Right atrium auricular region (tissue), 2 donors: Measurements from ENCODE around the gene PEA15. TPM values are rescaled to one million over a fixed set of nuclear protein-coding genes. Genes with fewer than 3 reads are reported as not detected.

Source experiments
- DNase-seq: peaks from one replicate; pipeline ENCODE4 v3.0.0-alpha.2; 2019; ENCODE audit warnings: low spot score
- H3K27ac ChIP-seq, 2 donors: fragments of 200-600 bp; sonication (generic); 1 replicate in 1 of 2; 2 replicates in 1 of 2; pipeline ENCODE4 v1.5.1; 2016 to 2019
- H3K27me3 ChIP-seq, 2 donors: fragments of 200-600 bp; sonication (generic); one replicate each; pipeline versions ENCODE4 v1.5.1 to v1.6.0; 2017 to 2019
- H3K36me3 ChIP-seq: fragments of 200-600 bp; sonication (generic); one replicate; pipeline ENCODE4 v1.5.1; 2016
- H3K4me1 ChIP-seq, 2 donors: fragments of 200-600 bp; sonication (generic); one replicate each; pipeline versions ENCODE4 v1.5.1 to v1.6.0; 2017 to 2019
- H3K4me3 ChIP-seq, 2 donors: fragments of 200-600 bp; sonication (generic); 1 replicate in 1 of 2; 2 replicates in 1 of 2; pipeline ENCODE4 v1.5.1; 2017 to 2019; ENCODE audit warnings: mild to moderate bottlenecking in 1 of 2, moderate library complexity in 1 of 2
- H3K9me3 ChIP-seq, 2 donors: fragments of 200-600 bp; sonication (generic); one replicate each; pipeline ENCODE4 v1.5.1; 2019
- CTCF ChIP-seq, 2 donors: fragments of 200-600 bp; sonication (generic); IDR thresholded peaks; one replicate each; pipeline ENCODE4 v1.5.1; 2019; ENCODE audit warnings: antibody characterized with exemption in 2 of 2
- total RNA-seq, 2 donors: library from RNA; depleted of rRNA; stranded (reverse); fragments of >200 nt; gene quantifications; one replicate each; pipeline ENCODE4 v1.1.0, GENCODE V29; 2016

PEA15 gene
- total RNA-seq, 2 donors from 2014 or later = 69.2 to 144 TPM

GRCh38 chr1:160236806-160237205, 31.6 kb downstream of the PEA15 start:
- Histone ChIP-seq H3K4me3 (no peak overlapping the region), H3K9me3 (no peaks in the 10 kb centered on the region), H3K27ac (no peak overlapping the region), H3K4me1 (peaks cover 0 to 10% of the 10 kb centered on the region in 2 donors), H3K36me3 (peaks cover 76% of the 10 kb centered on the region), H3K27me3 (no peaks in the 10 kb centered on the region)
- DNase-seq = no peak
- no peak for TF ChIP-seq CTCF (IDR thresholded peaks at IDR 0.05)

- DNase-seq = no peak
- H3K4me3 ChIP-seq = no peak overlapping the region
- H3K27me3 ChIP-seq = no peaks in the 10 kb centered on the region
- H3K4me1 ChIP-seq = peaks cover 0 to 13% of the 10 kb centered on the region in 2 donors
- H3K27ac ChIP-seq = no peak overlapping the region
- no peak for TF ChIP-seq CTCF (IDR thresholded peaks at IDR 0.05)
- no peaks in the 10 kb centered on the region for H3K9me3 ChIP-seq
- H3K36me3 ChIP-seq = peaks cover 70% of the 10 kb centered on the region
Measured at GRCh38 chr1:160237558-160237957, 32.4 kb downstream of the PEA15 start.

- H3K27ac ChIP-seq = no peak overlapping the region
- peaks cover 69% of the 10 kb centered on the region for H3K36me3 ChIP-seq
- H3K9me3 ChIP-seq = no peaks in the 10 kb centered on the region
- TF ChIP-seq CTCF (IDR thresholded peaks at IDR 0.05) = no peak
- H3K4me3 ChIP-seq = no peak overlapping the region
- H3K4me1 ChIP-seq = peaks cover 0 to 22% of the 10 kb centered on the region in 2 donors
- no peaks in the 10 kb centered on the region for H3K27me3 ChIP-seq
- no peak for DNase-seq
Measured at GRCh38 chr1:160238408-160238807, 33.2 kb downstream of the PEA15 start.

- peaks cover 63% of the 10 kb centered on the region for H3K36me3 ChIP-seq
- peaks cover 0 to 30% of the 10 kb centered on the region in 2 donors for H3K4me1 ChIP-seq
- H3K27me3 ChIP-seq = no peaks in the 10 kb centered on the region
- TF ChIP-seq CTCF (IDR thresholded peaks at IDR 0.05) = no peak
- no peak overlapping the region for H3K27ac ChIP-seq
- no peak for DNase-seq
- no peaks in the 10 kb centered on the region for H3K9me3 ChIP-seq
- H3K4me3 ChIP-seq = no peak overlapping the region
Measured at GRCh38 chr1:160239582-160240299, 34.6 kb downstream of the PEA15 start.

- no peak overlapping the region for H3K4me3 ChIP-seq
- no peak for DNase-seq
- no peaks in the 10 kb centered on the region for H3K27me3 ChIP-seq
- H3K36me3 ChIP-seq = peaks cover 23% of the 10 kb centered on the region
- no peak for TF ChIP-seq CTCF (IDR thresholded peaks at IDR 0.05)
- no peaks in the 10 kb centered on the region for H3K9me3 ChIP-seq
- H3K4me1 ChIP-seq = peaks cover 0 to 37% of the 10 kb centered on the region in 2 donors
- peak overlapping the region; percentile 1 to 44 for H3K27ac ChIP-seq
Measured at GRCh38 chr1:160243767-160244166, 38.6 kb downstream of the PEA15 start.

- peak overlapping the region; percentile 1 to 44 for H3K27ac ChIP-seq
- no peaks in the 10 kb centered on the region for H3K9me3 ChIP-seq
- H3K36me3 ChIP-seq = peaks cover 18% of the 10 kb centered on the region
- no peak overlapping the region for H3K4me3 ChIP-seq
- no peak for DNase-seq
- TF ChIP-seq CTCF (IDR thresholded peaks at IDR 0.05) = no peak
- H3K4me1 ChIP-seq = peaks cover 0 to 34% of the 10 kb centered on the region in 2 donors
- no peaks in the 10 kb centered on the region for H3K27me3 ChIP-seq
Measured at GRCh38 chr1:160244209-160244608, 39.0 kb downstream of the PEA15 start.
